ENCODE results near the gene HYCC1. TPM values are rescaled to one million over a fixed set of nuclear protein-coding genes. Genes with fewer than 3 reads are reported as not detected.

HYCC1 gene
- total RNA-seq, 1 experiment from 2014 or later = 23.5 TPM

- Histone ChIP-seq H3K4me1 (ENCODE audit: control insufficient read depth in 1 of 2, insufficient read depth in 2 of 2, low read length in 2 of 2) (no peaks in the 10 kb centered on the region), H3K79me2 (ENCODE audit: insufficient read depth, low read length) (no peaks in the 10 kb centered on the region; the same call in 1 of the 2 replicates), H2AFZ (ENCODE audit: low read depth, low read length, poor library complexity, severe bottlenecking) (no peak overlapping the region), H3K4me3 (replicated peaks in 1 of 2; ENCODE audit: low read depth in 1 of 2, low read length in 2 of 2) (no peak overlapping the region), H4K20me1 (ENCODE audit: insufficient read depth) (no peaks in the 10 kb centered on the region), H3K27ac (ENCODE audit: low read depth, low read length) (no peak overlapping the region), H3K9me3 (ENCODE audit: control insufficient read depth in 1 of 2, insufficient read depth in 1 of 2, low read depth in 1 of 2, low read length in 2 of 2) (no peaks in the 10 kb centered on the region), H3K9ac (ENCODE audit: low read length) (no peak overlapping the region), H3K9me2 (ENCODE audit: insufficient read depth) (no peaks in the 10 kb centered on the region), H3K4me2 (ENCODE audit: low read length) (no peak overlapping the region), H3K36me3 (ENCODE audit: control insufficient read depth in 1 of 2, insufficient read depth in 2 of 2, low read length in 2 of 2) (no peaks in the 10 kb centered on the region), H3K27me3 (ENCODE audit: insufficient read depth, low read length) (no peaks in the 10 kb centered on the region)
- CTCF ChIA-PET = no interaction called here
- BruUV-seq (replicated peaks) = no TSS peak
- RAD21 ChIA-PET (ENCODE audit: low non-redundant PET in 1 of 2, low total read pairs in 2 of 2, uncharacterized antibody in 2 of 2, unreplicated experiment in 2 of 2) = no interaction called here
- TF ChIP-seq MAX (IDR thresholded peaks at IDR 0.05) (no peak), CTCF (IDR thresholded peaks at IDR 0.05 in 2 of 3, conservative IDR thresholded peaks at IDR 0.05 in 1 of 3; ENCODE audit: borderline replicate concordance in 1 of 3, insufficient read depth in 1 of 3, low read depth in 2 of 3, low read length in 2 of 3) (no peak), POLR2AphosphoS5 (IDR thresholded peaks at IDR 0.05; ENCODE audit: low read depth, low read length) (no peak), ZNF274 (IDR thresholded peaks at IDR 0.05; ENCODE audit: low read depth, low read length) (no peak), TCF7L2 (IDR thresholded peaks at IDR 0.05; ENCODE audit: borderline replicate concordance, extremely low read depth, insufficient read depth, insufficient read length) (no peak), JUND (IDR thresholded peaks at IDR 0.05) (no peak), CBX3 (IDR thresholded peaks at IDR 0.05; ENCODE audit: low read depth) (no peak), CEBPB (IDR thresholded peaks at IDR 0.05; ENCODE audit: low read depth) (no peak)
- TF ChIP-seq, protein P1, sequence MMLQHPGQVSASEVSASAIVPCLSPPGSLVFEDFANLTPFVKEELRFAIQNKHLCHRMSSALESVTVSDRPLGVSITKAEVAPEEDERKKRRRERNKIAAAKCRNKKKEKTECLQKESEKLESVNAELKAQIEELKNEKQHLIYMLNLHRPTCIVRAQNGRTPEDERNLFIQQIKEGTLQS (IDR thresholded peaks at IDR 0.05) = no peak
- TF ChIP-seq, protein P2, sequence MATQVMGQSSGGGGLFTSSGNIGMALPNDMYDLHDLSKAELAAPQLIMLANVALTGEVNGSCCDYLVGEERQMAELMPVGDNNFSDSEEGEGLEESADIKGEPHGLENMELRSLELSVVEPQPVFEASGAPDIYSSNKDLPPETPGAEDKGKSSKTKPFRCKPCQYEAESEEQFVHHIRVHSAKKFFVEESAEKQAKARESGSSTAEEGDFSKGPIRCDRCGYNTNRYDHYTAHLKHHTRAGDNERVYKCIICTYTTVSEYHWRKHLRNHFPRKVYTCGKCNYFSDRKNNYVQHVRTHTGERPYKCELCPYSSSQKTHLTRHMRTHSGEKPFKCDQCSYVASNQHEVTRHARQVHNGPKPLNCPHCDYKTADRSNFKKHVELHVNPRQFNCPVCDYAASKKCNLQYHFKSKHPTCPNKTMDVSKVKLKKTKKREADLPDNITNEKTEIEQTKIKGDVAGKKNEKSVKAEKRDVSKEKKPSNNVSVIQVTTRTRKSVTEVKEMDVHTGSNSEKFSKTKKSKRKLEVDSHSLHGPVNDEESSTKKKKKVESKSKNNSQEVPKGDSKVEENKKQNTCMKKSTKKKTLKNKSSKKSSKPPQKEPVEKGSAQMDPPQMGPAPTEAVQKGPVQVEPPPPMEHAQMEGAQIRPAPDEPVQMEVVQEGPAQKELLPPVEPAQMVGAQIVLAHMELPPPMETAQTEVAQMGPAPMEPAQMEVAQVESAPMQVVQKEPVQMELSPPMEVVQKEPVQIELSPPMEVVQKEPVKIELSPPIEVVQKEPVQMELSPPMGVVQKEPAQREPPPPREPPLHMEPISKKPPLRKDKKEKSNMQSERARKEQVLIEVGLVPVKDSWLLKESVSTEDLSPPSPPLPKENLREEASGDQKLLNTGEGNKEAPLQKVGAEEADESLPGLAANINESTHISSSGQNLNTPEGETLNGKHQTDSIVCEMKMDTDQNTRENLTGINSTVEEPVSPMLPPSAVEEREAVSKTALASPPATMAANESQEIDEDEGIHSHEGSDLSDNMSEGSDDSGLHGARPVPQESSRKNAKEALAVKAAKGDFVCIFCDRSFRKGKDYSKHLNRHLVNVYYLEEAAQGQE (IDR thresholded peaks at IDR 0.05; ENCODE audit: low read depth) = no peak
- intact Hi-C loops (cut with micrococcal nuclease) = no loop called here
- DNase-seq (ENCODE audit: low read depth, low spot score) (no peak), ATAC-seq (no peak)
- POLR2A ChIA-PET = no interaction called here
Observed at GRCh38 chr7:22990588-22990949, 23.4 kb downstream of the HYCC1 start.
